ENCODE data around the gene TAMALIN. TPM values are rescaled to one million over a fixed set of nuclear protein-coding genes. Genes with fewer than 3 reads are reported as not detected.

Gene TAMALIN
- polyA plus RNA-seq, 1 donor from 2014 or later: 6.1 TPM

DNA sequence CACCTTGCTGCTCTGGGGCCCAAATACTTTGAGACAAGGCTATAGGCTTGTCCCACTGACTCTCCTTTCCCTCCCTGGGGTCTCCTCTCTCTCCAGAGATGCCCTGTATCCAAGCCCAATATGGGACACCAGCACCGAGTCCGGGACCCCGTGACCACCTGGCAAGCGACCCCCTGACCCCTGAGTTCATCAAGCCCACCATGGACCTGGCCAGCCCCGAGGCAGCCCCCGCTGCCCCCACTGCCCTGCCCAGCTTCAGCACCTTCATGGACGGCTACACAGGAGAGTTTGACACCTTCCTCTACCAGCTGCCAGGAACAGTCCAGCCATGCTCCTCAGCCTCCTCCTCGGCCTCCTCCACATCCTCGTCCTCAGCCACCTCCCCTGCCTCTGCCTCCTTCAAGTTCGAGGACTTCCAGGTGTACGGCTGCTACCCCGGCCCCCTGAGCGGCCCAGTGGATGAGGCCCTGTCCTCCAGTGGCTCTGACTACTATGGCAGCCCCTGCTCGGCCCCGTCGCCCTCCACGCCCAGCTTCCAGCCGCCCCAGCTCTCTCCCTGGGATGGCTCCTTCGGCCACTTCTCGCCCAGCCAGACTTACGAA lies 47.6 kb downstream of the TAMALIN start:
- Histone ChIP-seq H3F3A (ENCODE audit: insufficient read depth, low read length, poor library complexity, severe bottlenecking) (no peaks in the 10 kb centered on the region), H3K9ac (ENCODE audit: low read length) (no peak overlapping the region), H3K9me2 (ENCODE audit: insufficient read depth, low read length) (no peaks in the 10 kb centered on the region), H2AFZ (ENCODE audit: low read depth, low read length) (no peak overlapping the region), H3K27me3 (ENCODE audit: insufficient read depth, low read depth, low read length) (no peaks in the 10 kb centered on the region), H3K9me3 (ENCODE audit: low read length) (no peaks in the 10 kb centered on the region), H3K4me3 (ENCODE audit: low read length) (no peak overlapping the region), H3K4me2 (ENCODE audit: low read length) (no peak overlapping the region), H3K79me2 (replicated peaks; ENCODE audit: insufficient read depth, low read length) (no peaks in the 10 kb centered on the region), H3K27ac (ENCODE audit: low read length) (no peak overlapping the region), H3K36me3 (ENCODE audit: insufficient read depth, low read length) (no peaks in the 10 kb centered on the region), H4K20me1 (ENCODE audit: insufficient read depth) (no peaks in the 10 kb centered on the region)
- TF ChIP-seq EZH2 (IDR thresholded peaks at IDR 0.05; ENCODE audit: borderline replicate concordance, insufficient read depth, low read length, poor library complexity, severe bottlenecking): no peak
- TF ChIP-seq, protein P1, sequence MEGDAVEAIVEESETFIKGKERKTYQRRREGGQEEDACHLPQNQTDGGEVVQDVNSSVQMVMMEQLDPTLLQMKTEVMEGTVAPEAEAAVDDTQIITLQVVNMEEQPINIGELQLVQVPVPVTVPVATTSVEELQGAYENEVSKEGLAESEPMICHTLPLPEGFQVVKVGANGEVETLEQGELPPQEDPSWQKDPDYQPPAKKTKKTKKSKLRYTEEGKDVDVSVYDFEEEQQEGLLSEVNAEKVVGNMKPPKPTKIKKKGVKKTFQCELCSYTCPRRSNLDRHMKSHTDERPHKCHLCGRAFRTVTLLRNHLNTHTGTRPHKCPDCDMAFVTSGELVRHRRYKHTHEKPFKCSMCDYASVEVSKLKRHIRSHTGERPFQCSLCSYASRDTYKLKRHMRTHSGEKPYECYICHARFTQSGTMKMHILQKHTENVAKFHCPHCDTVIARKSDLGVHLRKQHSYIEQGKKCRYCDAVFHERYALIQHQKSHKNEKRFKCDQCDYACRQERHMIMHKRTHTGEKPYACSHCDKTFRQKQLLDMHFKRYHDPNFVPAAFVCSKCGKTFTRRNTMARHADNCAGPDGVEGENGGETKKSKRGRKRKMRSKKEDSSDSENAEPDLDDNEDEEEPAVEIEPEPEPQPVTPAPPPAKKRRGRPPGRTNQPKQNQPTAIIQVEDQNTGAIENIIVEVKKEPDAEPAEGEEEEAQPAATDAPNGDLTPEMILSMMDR (IDR thresholded peaks at IDR 0.05; ENCODE audit: poor library complexity, severe bottlenecking): no peak
- no peak for TF ChIP-seq POLR2AphosphoS5 (IDR thresholded peaks at IDR 0.05)

DNA sequence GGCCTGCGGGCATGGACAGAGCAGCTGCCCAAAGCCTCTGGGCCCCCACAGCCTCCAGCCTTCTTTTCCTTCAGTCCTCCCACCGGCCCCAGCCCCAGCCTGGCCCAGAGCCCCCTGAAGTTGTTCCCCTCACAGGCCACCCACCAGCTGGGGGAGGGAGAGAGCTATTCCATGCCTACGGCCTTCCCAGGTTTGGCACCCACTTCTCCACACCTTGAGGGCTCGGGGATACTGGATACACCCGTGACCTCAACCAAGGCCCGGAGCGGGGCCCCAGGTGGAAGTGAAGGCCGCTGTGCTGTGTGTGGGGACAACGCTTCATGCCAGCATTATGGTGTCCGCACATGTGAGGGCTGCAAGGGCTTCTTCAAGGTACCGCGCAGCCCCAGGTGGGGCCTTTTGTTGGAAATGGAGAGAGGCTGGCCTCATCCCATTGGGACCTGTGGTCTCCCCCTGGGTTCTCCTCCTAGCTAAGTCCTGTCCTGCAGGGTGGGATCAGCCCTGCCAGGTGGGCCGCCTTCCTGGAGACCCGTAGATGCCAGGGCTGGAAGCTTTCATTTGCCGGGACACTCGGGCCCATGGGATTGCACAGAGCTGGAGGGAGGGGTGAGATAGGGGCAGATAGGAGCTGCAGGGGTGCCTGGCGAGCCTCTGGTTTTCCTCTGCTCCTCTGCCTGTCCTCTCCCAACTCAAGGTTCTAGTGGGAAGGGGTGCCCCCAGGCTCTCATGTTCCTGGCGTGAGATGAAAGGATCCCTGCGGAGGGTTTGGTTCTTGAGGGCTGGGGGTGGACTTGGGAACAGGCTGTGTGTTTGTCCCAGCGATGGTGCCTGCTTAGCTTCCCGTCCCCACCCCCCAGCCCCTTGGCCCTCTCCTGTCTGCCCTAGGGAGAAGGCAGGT lies 48.3 kb downstream of the TAMALIN start:
- no peak overlapping the region for H3K4me3 ChIP-seq (ENCODE audit: low read length)
- no peaks in the 10 kb centered on the region for H4K20me1 ChIP-seq (ENCODE audit: insufficient read depth)
- H3K27me3 ChIP-seq (ENCODE audit: insufficient read depth, low read depth, low read length): no peaks in the 10 kb centered on the region
- H3K9me3 ChIP-seq (ENCODE audit: low read length): no peaks in the 10 kb centered on the region
- H2AFZ ChIP-seq (ENCODE audit: low read depth, low read length): no peak overlapping the region
- no peak overlapping the region for H3K4me2 ChIP-seq (ENCODE audit: low read length)
- H3K27ac ChIP-seq (ENCODE audit: low read length): no peak overlapping the region
- H3K9ac ChIP-seq (ENCODE audit: low read length): no peak overlapping the region
- H3K79me2 ChIP-seq (replicated peaks; ENCODE audit: insufficient read depth, low read length): no peaks in the 10 kb centered on the region
- no peaks in the 10 kb centered on the region for H3F3A ChIP-seq (ENCODE audit: insufficient read depth, low read length, poor library complexity, severe bottlenecking)
- no peaks in the 10 kb centered on the region for H3K36me3 ChIP-seq (ENCODE audit: insufficient read depth, low read length)
- no peaks in the 10 kb centered on the region for H3K9me2 ChIP-seq (ENCODE audit: insufficient read depth, low read length)
- TF ChIP-seq, protein P1 (IDR thresholded peaks at IDR 0.05; ENCODE audit: poor library complexity, severe bottlenecking): no peak

DNA sequence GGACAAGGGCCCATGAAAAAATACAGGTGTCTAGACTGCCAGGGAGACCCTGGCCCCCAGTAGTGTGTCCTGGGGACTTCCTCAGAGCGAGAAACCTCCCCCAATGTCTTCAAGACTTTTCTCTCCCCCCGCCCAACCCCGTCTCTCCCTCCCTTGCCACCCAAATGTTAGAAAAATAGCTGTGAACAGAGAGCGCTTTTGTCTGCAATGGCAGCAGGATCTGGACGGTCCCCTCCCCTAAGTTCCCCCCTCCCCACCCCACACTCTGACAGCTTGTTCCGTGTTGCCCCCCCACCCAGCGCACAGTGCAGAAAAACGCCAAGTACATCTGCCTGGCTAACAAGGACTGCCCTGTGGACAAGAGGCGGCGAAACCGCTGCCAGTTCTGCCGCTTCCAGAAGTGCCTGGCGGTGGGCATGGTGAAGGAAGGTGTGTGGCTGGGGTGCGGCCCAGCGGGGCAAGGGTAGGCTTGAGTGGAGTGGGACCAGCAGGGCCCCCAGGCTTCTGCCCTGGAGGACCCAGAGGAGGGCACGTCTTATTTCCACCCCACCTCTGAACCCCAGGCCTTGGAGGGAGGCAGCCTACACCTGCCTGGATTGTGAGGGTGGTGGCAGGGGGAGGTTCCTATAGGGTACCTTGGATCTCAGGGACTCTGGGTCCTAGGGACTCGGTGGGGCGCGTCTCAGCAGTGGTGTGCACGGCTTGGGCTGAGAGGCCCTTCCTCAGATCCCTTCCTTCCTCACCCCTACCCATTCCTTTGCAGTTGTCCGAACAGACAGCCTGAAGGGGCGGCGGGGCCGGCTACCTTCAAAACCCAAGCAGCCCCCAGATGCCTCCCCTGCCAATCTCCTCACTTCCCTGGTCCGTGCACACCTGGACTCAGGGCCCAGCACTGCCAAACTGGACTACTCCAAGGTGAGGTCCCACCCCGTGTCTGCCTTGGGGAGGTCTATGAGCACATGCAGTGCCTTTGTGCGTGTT lies 49.3 kb downstream of the TAMALIN start:
- Histone ChIP-seq H2AFZ (ENCODE audit: low read depth, low read length) (no peak overlapping the region), H3K9me2 (ENCODE audit: insufficient read depth, low read length) (no peaks in the 10 kb centered on the region), H3K9ac (ENCODE audit: low read length) (no peak overlapping the region), H3K4me3 (ENCODE audit: low read length) (no peak overlapping the region), H3F3A (ENCODE audit: insufficient read depth, low read length, poor library complexity, severe bottlenecking) (no peaks in the 10 kb centered on the region), H3K4me2 (ENCODE audit: low read length) (no peak overlapping the region), H3K27me3 (ENCODE audit: insufficient read depth, low read depth, low read length) (no peaks in the 10 kb centered on the region), H3K79me2 (replicated peaks; ENCODE audit: insufficient read depth, low read length) (no peaks in the 10 kb centered on the region), H3K27ac (ENCODE audit: low read length) (no peak overlapping the region), H3K9me3 (ENCODE audit: low read length) (no peaks in the 10 kb centered on the region), H4K20me1 (ENCODE audit: insufficient read depth) (no peaks in the 10 kb centered on the region), H3K36me3 (ENCODE audit: insufficient read depth, low read length) (no peaks in the 10 kb centered on the region)
- TF ChIP-seq TAF1 (IDR thresholded peaks at IDR 0.05; ENCODE audit: low read depth): no peak
- no peak for TF ChIP-seq EZH2 (IDR thresholded peaks at IDR 0.05; ENCODE audit: borderline replicate concordance, insufficient read depth, low read length, poor library complexity, severe bottlenecking)
- no peak for TF ChIP-seq MXI1 (conservative IDR thresholded peaks at IDR 0.05; ENCODE audit: poor library complexity, severe bottlenecking)
- no peak for TF ChIP-seq SMC3 (conservative IDR thresholded peaks at IDR 0.05; ENCODE audit: poor library complexity)
- TF ChIP-seq EP300 (conservative IDR thresholded peaks at IDR 0.05; ENCODE audit: poor library complexity, severe bottlenecking): no peak
- TF ChIP-seq RAD21 (conservative IDR thresholded peaks at IDR 0.05): no peak
- TF ChIP-seq, protein P2, sequence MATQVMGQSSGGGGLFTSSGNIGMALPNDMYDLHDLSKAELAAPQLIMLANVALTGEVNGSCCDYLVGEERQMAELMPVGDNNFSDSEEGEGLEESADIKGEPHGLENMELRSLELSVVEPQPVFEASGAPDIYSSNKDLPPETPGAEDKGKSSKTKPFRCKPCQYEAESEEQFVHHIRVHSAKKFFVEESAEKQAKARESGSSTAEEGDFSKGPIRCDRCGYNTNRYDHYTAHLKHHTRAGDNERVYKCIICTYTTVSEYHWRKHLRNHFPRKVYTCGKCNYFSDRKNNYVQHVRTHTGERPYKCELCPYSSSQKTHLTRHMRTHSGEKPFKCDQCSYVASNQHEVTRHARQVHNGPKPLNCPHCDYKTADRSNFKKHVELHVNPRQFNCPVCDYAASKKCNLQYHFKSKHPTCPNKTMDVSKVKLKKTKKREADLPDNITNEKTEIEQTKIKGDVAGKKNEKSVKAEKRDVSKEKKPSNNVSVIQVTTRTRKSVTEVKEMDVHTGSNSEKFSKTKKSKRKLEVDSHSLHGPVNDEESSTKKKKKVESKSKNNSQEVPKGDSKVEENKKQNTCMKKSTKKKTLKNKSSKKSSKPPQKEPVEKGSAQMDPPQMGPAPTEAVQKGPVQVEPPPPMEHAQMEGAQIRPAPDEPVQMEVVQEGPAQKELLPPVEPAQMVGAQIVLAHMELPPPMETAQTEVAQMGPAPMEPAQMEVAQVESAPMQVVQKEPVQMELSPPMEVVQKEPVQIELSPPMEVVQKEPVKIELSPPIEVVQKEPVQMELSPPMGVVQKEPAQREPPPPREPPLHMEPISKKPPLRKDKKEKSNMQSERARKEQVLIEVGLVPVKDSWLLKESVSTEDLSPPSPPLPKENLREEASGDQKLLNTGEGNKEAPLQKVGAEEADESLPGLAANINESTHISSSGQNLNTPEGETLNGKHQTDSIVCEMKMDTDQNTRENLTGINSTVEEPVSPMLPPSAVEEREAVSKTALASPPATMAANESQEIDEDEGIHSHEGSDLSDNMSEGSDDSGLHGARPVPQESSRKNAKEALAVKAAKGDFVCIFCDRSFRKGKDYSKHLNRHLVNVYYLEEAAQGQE (IDR thresholded peaks at IDR 0.05; ENCODE audit: borderline replicate concordance): no peak

Data from neural cell (in vitro differentiated cells).